Ureter (tissue), 1 donor: Measurements from ENCODE around the gene SERPINA3. TPM values are rescaled to one million over a fixed set of nuclear protein-coding genes. Genes with fewer than 3 reads are reported as not detected.
"Not testable (repeated sequence)": the region's sequence is repeated elsewhere in the genome, so short reads cannot be mapped to it uniquely, and the experiment has no call there.

Experiments
- DNase-seq: peaks from one replicate; pipeline ENCODE4 v3.0.0-alpha.2; 2020; ENCODE audit warnings: low spot score
- total RNA-seq: library from RNA; stranded (reverse); gene quantifications from one replicate; pipeline ENCODE4 v1.2.4, GENCODE V29; 2023
- donor health status: DM: yes; HTN: yes; CAD: no.

The SERPINA3 gene
- total RNA-seq, 1 donor from 2014 or later: 106 TPM

GRCh38 chr14:94632305-94632590 lies 20.1 kb downstream of the SERPINA3 start:
- DNase-seq: no peak

- DNase-seq: no peak
Observed at GRCh38 chr14:94633121-94633520, 20.9 kb downstream of the SERPINA3 start.

- DNase-seq: no peak
Observed at GRCh38 chr14:94635154-94635553, 23.0 kb downstream of the SERPINA3 start.

- DNase-seq: no peak
Observed at GRCh38 chr14:94636744-94637412, 24.7 kb downstream of the SERPINA3 start.

GRCh38 chr14:94637814-94638213 lies 25.6 kb downstream of the SERPINA3 start:
- DNase-seq: not testable (repeated sequence)

DNA sequence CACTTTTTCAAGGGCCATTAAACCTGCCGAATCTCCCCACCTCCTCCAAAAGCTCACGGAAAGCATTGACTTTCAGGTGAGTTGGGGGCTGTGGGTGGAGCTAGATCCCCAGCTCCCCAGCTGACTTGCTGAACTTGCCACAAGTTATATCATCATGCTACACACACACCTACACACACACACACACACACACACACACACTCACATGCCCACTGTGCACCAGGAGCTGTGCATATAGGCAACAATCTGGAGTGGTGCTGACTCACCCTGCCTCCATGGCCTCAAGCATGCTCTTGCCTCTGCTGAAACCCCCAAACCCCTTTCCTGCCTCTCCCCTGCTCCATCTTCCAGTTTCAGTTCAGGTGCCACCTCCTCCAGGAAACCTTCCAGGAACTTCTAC lies 26.1 kb downstream of the SERPINA3 start:
- DNase-seq: no peak

GRCh38 chr14:94638961-94639817 lies 27.0 kb downstream of the SERPINA3 start:
- DNase-seq: no peak

GRCh38 chr14:94640721-94641631 lies 28.8 kb downstream of the SERPINA3 start:
- DNase-seq: no peak

DNA sequence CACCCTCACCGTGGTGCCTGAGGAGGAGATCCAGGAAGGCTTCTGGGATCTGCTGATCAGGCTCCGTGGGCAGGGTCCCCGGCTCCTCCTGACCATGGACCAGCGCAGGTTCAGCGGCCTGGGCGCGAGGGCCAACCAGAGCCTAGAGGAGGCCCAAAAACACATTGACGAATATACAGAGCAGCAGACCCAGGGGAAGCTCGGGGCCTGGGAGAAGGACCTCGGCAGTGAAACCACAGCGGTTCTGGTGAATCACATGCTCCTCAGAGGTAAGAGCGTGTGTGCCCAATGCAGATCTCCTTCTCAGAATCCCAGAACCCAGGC lies 29.4 kb downstream of the SERPINA3 start:
- no peak for DNase-seq

GRCh38 chr14:94643316-94644101 lies 31.3 kb downstream of the SERPINA3 start:
- no peak for DNase-seq

DNA sequence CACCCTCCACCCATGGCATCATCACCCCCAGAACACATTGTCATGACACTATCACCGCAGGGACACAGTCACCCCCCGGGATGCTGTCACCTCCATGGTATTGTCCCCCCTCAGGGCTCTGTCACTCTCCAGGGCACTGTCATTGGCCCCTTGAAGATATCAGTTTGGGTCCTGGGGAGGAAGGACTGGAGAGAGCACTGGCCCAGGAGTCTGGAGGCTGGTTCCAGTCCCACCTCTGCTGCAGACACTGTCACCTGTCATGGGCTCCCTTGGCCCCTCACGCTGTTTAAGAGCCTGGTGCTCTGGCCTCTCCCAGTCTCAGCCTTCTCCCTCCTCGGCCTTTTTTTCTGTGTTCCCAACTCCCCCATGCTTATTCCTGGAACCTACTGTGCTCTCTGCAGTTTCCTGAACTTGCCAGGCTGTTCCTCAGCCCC lies 31.9 kb downstream of the SERPINA3 start:
- no peak for DNase-seq

DNA sequence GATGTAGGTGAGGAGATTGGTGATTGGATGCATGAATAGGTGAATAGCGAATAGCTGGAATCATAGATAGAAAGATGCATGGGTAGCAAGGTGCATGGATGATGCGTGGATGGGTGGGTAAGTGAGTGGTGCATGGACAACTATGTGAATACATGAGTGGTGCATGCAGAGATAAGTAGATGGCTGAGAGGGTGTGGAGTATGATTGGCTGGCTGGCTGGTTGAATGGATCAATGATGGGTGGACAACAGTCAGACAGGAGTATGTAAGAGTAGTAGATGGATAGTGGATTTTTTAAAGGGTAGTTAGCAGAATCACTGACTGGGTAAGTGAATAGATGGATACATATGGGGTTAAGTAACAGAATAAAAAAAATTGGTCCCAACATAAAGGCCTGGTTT lies 33.9 kb downstream of the SERPINA3 start:
- DNase-seq: peak; percentile 2

DNA sequence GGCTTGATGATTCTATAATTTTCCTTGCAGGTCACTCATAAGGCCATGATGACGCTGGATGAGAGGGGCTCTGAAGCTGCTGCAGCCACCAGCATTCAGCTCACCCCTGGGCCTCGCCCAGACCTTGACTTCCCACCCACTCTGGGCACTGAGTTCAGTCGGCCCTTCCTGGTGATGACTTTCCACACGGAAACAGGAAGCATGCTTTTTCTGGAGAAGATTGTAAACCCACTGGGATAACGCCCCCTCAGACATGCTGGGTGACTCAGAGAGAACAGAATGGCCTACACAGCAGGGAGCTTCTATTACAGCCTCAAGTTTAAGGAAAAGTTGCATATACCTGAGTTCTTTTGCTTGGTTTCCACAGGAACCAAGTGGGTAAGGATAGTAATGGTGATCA lies 34.3 kb downstream of the SERPINA3 start:
- DNase-seq: peak; percentile 22

DNA sequence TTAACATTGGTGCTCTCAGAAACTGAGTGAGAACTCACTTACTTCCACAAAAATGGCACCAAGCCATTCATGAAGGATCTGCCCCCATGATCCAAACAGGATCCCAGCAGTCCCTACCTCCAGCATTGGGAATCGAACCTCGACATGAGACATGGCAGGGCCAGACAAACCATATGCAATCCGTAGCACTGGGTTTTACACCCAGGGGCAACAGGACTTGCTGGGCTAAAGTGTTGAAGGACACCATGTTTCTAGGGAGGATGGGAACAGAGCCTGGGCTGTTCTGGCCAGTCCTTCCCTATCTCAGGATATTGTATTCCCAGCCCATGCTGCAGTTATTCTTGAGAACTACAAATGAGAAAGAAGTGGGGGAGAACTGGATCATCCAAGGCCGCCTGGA lies 36.6 kb downstream of the SERPINA3 start:
- DNase-seq: peak; percentile 30

DNA sequence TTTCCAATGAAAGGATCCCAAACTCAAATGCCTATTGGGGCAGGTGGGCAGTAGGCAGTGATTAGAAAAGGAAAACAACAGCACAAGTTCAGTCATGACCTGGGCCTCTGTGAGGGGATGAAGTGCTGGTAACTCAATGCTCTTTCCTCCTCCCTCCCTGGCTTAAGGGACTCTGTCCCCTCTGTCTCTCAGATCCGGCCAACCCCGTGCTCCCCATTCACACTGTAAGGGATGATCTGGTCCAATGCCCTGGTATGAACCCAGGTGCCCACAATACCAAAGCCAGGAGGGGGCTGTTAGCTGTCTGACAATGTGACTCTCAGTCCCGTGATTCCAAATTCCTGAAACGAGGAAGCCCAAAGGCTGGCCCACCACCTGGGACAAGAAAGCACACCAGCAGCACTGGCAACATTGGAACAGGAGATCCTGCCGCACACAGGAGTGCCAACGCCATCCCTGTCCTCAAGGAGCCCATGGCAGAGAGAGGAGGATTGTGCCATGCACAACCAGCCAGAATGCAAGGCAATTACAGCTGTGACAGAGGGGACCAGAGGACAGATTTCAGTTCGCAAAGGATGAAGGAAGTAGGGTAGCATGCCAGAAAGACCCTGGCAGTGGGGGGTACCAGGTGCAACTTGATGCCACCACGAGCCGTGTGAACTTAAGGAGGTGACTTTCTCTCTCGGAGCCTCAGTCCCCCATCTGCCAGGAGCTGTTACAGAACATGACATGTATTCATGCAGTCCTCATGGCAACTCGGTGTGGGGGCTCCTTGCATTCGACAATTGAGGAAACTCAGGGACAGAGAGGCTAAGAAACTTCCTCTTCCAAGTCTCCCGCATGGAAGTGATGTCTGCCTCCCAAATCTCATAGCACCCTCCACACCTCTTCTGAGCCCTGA lies 37.6 kb downstream of the SERPINA3 start:
- no peak for DNase-seq

GRCh38 chr14:94650444-94650775 lies 38.2 kb downstream of the SERPINA3 start:
- DNase-seq: no peak

DNA sequence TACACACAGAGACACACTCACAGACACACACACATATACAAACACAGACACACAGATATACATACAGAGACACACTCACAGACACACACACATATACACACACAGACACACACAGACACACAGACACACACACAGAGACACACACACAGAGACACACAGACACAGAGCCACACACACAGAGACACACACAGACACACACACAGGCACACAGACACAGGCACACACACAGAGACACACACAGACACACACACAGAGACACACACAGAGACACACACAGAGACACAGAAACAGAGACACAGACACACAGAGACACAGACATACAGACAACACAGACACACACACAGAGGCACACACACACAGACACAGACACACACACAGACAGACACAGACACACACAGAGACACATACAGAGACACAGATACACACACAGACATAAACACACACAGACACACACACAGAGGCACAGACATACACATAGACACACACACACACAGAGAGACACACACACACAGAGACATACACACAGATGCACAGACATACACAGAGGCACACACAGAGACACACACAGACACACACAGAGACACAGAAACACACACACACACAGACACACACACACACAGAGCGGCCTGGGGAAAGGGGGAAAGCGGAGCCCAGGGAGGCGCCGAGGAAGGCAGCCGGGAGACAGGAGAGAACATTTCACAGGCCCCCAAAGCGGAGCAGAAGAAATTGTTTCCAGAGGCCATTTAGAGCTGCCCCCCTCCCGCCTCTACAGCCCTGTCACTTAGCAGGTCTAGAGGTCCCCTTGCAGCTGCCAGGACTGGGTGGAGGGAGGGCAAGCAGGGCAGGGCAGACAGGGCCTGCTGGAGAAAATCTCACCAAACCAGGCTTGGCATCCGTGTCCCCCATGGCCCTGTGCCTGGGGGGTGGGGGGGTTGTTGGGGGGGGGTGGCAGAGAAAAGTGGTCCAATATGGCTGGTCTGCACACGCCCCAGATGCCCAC lies 38.9 kb downstream of the SERPINA3 start:
- DNase-seq: peak; percentile 29

GRCh38 chr14:94653321-94653720 lies 41.1 kb downstream of the SERPINA3 start:
- peak; percentile 34 for DNase-seq

DNA sequence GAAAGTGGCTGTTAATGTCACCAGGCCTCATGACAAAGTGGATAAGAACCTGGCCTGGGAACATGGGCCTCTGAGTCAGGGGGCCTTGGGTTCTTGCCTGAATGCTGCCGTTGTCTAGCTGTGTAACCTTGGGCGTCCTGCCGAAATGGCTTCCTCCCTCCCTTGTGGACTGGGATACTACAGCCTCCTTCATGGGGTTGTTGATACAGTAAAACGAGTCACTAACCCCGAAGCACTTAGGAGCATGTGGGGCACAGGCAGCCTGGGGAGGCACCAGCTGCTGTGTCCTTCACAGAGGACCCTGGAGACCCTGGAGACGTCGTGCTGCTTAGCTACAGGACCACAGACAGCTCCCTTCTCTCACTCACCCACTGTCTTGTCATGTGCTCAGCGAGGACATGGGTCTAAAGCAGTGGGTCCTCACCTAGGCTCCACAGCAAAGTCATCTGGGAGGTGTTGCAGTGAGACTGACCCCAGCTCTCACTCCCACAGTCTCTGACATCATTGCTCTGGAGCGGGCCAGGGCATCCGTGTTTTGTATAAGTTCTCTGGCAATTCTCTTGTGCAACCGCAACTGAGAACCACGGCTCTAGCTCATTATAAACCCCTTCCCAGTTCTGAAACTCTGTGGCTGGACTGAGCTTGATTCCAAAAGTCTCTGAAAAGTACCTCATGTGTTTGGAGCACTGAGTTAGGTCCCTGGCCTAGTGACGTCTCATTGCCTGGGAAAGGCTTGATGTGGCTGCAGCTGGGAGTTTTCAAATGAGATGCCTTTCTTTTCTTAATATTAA lies 42.1 kb downstream of the SERPINA3 start:
- peak; percentile 41 for DNase-seq
